HEK293 (cell line): ENCODE measurements around the gene OLIG2.
A peak's percentile ranks its signal among the peaks of the same experiment; 100 is the strongest.

Experiments
- CTCF ChIA-PET: fragments of 350-600 bp; formaldehyde crosslinking; extraction: SDS; loops from one replicate; lab custom pipeline; 2021; ENCODE audit warnings: antibody characterized with exemption; lab: Yijun Ruan, JAX
- POLR2A ChIA-PET: fragments of 300-600 bp; formaldehyde crosslinking; extraction: SDS; loops from one replicate; lab custom pipeline; 2020; ENCODE audit warnings: antibody characterized with exemption, inconsistent platforms; lab: Yijun Ruan, JAX
- H3K27ac ChIP-seq: fragments of 200-500 bp; sonication (Bioruptor generic); 2 replicates; pipeline ENCODE4 v1.5.1; 2014; ENCODE audit warnings: low read depth, low read length, control low read depth, inconsistent platforms; ENCODE audit errors: extremely low read depth
- H3K36me3 ChIP-seq, 2 experiments: fragments of 200-500 bp in 1 of 2; sonication (Bioruptor generic) in 1 of 2; 1 replicate in 1 of 2; 2 replicates in 1 of 2; pipeline ENCODE4 v1.5.1; 2014 to 2017; ENCODE audit warnings: inconsistent platforms in 2 of 2, low read length in 2 of 2; ENCODE audit not compliant: control insufficient read depth in 2 of 2, insufficient read depth in 1 of 2
- H3K4me1 ChIP-seq: fragments of 200-500 bp; sonication (Bioruptor generic); 2 replicates; pipeline ENCODE4 v1.5.1; 2014; ENCODE audit warnings: mild to moderate bottlenecking, low read length, inconsistent platforms; ENCODE audit not compliant: control insufficient read depth, insufficient read depth
- H3K4me3 ChIP-seq: 2 replicates; pipeline ENCODE4 v1.5.1; 2011; ENCODE audit warnings: low read depth, mild to moderate bottlenecking, control low read depth, low read length, moderate library complexity
- H3K9me3 ChIP-seq: fragments of 200-500 bp; sonication (Bioruptor generic); 2 replicates; pipeline ENCODE4 v1.5.1; 2014; ENCODE audit warnings: low read depth, low read length, inconsistent platforms; ENCODE audit not compliant: control insufficient read depth, insufficient read depth
- GLIS2 ChIP-seq: fragments of 450-650 bp; formaldehyde crosslinking; IDR thresholded peaks from 2 replicates; pipeline ENCODE4 v1.5.1; 2016; ENCODE audit warnings: missing biosample characterization, missing genetic modification characterization
- MZF1 ChIP-seq: fragments of 450-650 bp; formaldehyde crosslinking; IDR thresholded peaks from 2 replicates; pipeline ENCODE4 v1.5.1; 2017; ENCODE audit warnings: missing biosample characterization, missing genetic modification characterization, borderline replicate concordance
- SP2 ChIP-seq: fragments of 450-650 bp; formaldehyde crosslinking; IDR thresholded peaks from 2 replicates; pipeline ENCODE4 v1.5.1; 2016; ENCODE audit warnings: missing biosample characterization, missing genetic modification characterization
- ZBTB48 ChIP-seq: fragments of 450-650 bp; formaldehyde crosslinking; IDR thresholded peaks from 2 replicates; pipeline ENCODE4 v1.5.1; 2016; ENCODE audit warnings: missing biosample characterization, missing genetic modification characterization
- ZBTB8A ChIP-seq: fragments of 450-650 bp; formaldehyde crosslinking; IDR thresholded peaks from 2 replicates; pipeline ENCODE4 v1.5.1; 2016; ENCODE audit warnings: missing biosample characterization, missing genetic modification characterization
- ZIC2 ChIP-seq: fragments of 450-650 bp; formaldehyde crosslinking; IDR thresholded peaks from 2 replicates; pipeline ENCODE4 v1.5.1; 2016; ENCODE audit warnings: missing biosample characterization, missing genetic modification characterization
- ZNF146 ChIP-seq: fragments of 450-650 bp; formaldehyde crosslinking; IDR thresholded peaks from 2 replicates; pipeline ENCODE4 v1.5.1; 2016; ENCODE audit warnings: missing biosample characterization, missing genetic modification characterization
- ZNF174 ChIP-seq: fragments of 450-650 bp; formaldehyde crosslinking; IDR thresholded peaks from 2 replicates; pipeline ENCODE4 v1.5.0; 2017; ENCODE audit warnings: missing biosample characterization, mild to moderate bottlenecking, missing genetic modification characterization
- ZNF311 ChIP-seq: fragments of 450-650 bp; formaldehyde crosslinking; IDR thresholded peaks from 2 replicates; pipeline ENCODE4 v1.5.1; 2017; ENCODE audit warnings: missing biosample characterization, missing genetic modification characterization, borderline replicate concordance
- ZNF324 ChIP-seq: fragments of 450-650 bp; formaldehyde crosslinking; IDR thresholded peaks from 2 replicates; pipeline ENCODE4 v1.5.1; 2016; ENCODE audit warnings: missing biosample characterization, missing genetic modification characterization
- ZNF530 ChIP-seq: fragments of 450-650 bp; formaldehyde crosslinking; IDR thresholded peaks from 2 replicates; pipeline ENCODE4 v1.5.1; 2016; ENCODE audit warnings: low read depth, missing biosample characterization, missing genetic modification characterization
- ZNF600 ChIP-seq: fragments of 450-650 bp; formaldehyde crosslinking; IDR thresholded peaks from 2 replicates; pipeline ENCODE4 v1.5.1; 2016; ENCODE audit warnings: missing biosample characterization, missing genetic modification characterization
- ZNF747 ChIP-seq: fragments of 450-650 bp; formaldehyde crosslinking; IDR thresholded peaks from 2 replicates; pipeline ENCODE4 v1.5.1; 2016; ENCODE audit warnings: missing biosample characterization, missing genetic modification characterization
- ZNF791 ChIP-seq: fragments of 450-650 bp; formaldehyde crosslinking; IDR thresholded peaks from 2 replicates; pipeline ENCODE4 v1.5.1; 2016; ENCODE audit warnings: missing biosample characterization, missing genetic modification characterization
- TF ChIP-seq, protein P1 (sequence below): fragments of 450-650 bp; formaldehyde crosslinking; IDR thresholded peaks from 2 replicates; pipeline ENCODE4 v1.5.1; 2016; ENCODE audit warnings: missing biosample characterization, missing genetic modification characterization
- TF ChIP-seq, protein P2 (sequence below): fragments of 450-650 bp; formaldehyde crosslinking; IDR thresholded peaks from 2 replicates; pipeline ENCODE4 v1.5.1; 2017; ENCODE audit warnings: missing biosample characterization, mild to moderate bottlenecking, missing genetic modification characterization, moderate library complexity

Gene OLIG2

DNA sequence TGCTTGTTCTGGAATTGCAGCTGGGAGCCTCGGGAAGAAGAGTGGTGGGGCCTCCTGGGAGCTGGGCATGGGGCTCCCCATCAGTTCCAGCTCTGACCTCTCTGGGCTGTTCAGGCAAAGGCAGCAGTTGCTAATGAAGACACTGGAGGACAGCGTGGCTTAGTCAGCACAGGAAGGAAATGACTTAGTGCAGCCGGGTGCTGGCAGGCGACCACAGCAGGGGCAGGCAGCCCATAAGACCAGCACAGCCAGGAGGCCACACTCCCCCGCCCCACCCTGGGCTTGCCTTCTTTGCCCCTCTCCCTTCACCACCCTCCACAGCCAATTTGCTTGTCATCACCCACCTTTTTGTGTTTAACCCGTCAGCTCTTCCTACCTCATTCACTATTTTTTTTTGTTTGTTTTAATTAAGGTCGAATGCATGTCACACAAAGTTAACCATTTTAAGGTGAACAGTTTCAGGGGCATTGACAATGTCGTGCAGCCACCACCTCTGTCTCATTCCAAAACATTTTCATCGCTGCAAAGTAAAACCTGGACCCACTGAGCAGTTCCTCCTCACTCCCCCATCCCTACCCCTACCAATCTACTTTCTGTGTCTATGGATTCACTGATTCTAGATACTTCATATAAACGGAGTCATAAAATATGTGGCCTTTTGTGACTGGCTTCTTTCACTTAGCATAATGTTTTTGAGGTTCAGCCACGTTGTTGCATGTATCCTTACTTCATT, 10.9 kb downstream of the OLIG2 start:
- no peaks in the 10 kb centered on the region for H3K36me3 ChIP-seq
- H3K4me3 ChIP-seq, result no peak overlapping the region
- ChIA-PET POLR2A (interaction anchor here (2.7 kb wide), 1 partner anchor 11 kb away, joined by 11 read pairs; the partner anchor contains the start of gene OLIG2), CTCF (interaction anchor here (0.6 to 1.5 kb wide), 3 partner anchors 10 to 91 kb away, joined by 3 to 4 read pairs (median 4); no protein-coding TSS in a partner anchor)
- TF ChIP-seq SP2 (tag by site-specific recombination), result no peak
- no peak for TF ChIP-seq ZNF311 (tag by site-specific recombination)
- TF ChIP-seq ZIC2 (tag by site-specific recombination), result peak; percentile 90
- 0 out of 2 replicates have a peak, but pooled peaks have one; percentile 22 for TF ChIP-seq GLIS2 (tag by site-specific recombination)
- TF ChIP-seq ZNF600 (tag by site-specific recombination), result peak; percentile 23; the same call in 1 of the 2 replicates
- TF ChIP-seq ZNF530 (tag by site-specific recombination), result no peak
- no peak for TF ChIP-seq ZBTB8A
- no peak for TF ChIP-seq ZNF791 (tag by site-specific recombination)
- no peaks in the 10 kb centered on the region for H3K4me1 ChIP-seq
- no peaks in the 10 kb centered on the region for H3K9me3 ChIP-seq
- no peak overlapping the region for H3K27ac ChIP-seq

DNA sequence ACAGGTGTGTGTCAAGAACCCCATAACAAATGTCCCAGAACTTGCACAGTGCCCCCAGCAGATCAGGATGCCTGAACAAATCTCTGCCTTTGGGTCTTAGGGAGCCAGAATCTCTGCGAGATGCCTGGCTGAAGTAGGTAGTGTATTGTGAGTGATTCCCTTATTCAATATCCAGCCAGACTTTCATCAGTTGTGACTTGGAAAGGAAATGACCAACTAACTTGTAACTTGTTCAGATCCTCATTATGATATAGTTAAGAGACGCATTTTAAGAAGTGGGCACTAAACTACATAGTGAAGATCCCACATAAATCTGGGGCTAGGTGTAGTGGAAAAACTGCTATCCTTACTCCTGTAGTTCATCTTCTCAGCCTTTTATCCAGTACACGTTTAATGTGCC, 11.8 kb downstream of the OLIG2 start:
- Histone ChIP-seq H3K9me3 (no peaks in the 10 kb centered on the region), H3K4me3 (no peak overlapping the region), H3K27ac (no peak overlapping the region), H3K36me3 (no peaks in the 10 kb centered on the region), H3K4me1 (peaks cover 1% of the 10 kb centered on the region; the same call in 1 of the 2 replicates)
- ChIA-PET CTCF (interaction anchor here (0.6 to 1.5 kb wide), 6 partner anchors 12 to 411 kb away, joined by 3 to 5 read pairs (median 4); partner anchors contain the start of gene OLIG2), POLR2A (interaction anchor here (0.6 to 2.7 kb wide), 2 partner anchors 12 to 28 kb away, joined by 3 to 11 read pairs; partner anchors contain the start of gene OLIG2)
- TF ChIP-seq MZF1 (tag by site-specific recombination) (no peak), ZNF747 (no peak), ZBTB48 (tag by site-specific recombination) (peak; percentile 68; the same call in 1 of the 2 replicates), ZNF324 (tag by site-specific recombination) (no peak)

DNA sequence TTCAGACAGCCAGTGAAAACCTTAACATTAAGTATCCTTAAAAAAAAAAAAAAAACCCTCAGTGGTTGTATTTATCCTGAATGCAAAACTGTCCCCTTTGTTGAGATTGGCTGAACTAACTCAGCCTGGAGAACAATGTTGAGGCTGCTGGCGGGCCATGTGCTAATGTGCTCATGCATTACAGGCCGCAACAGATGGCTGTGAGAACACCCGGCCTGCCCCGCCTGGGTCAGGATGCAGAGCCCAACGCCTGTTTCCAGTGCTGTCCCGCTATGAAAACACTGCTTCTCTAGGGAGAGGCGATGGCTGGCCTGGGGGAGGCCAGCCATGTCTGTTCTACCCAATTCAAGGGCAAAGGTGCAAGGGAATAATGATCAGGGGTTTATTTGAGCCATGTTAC, 13.8 kb downstream of the OLIG2 start:
- POLR2A ChIA-PET, result no interaction called here
- CTCF ChIA-PET, result interaction anchor here (0.6 kb wide), 1 partner anchor 323 kb away, joined by 3 read pairs; no protein-coding TSS in a partner anchor
- no peak overlapping the region for H3K27ac ChIP-seq
- TF ChIP-seq, protein P1, sequence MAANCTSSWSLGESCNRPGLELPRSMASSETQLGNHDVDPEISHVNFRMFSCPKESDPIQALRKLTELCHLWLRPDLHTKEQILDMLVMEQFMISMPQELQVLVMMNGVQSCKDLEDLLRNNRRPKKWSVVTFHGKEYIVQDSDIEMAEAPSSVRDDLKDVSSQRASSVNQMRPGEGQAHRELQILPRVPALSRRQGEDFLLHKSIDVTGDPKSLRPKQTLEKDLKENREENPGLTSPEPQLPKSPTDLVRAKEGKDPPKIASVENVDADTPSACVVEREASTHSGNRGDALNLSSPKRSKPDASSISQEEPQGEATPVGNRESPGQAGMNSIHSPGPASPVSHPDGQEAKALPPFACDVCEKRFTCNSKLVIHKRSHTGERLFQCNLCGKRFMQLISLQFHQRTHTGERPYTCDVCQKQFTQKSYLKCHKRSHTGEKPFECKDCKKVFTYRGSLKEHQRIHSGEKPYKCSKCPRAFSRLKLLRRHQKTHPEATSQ (tag by site-specific recombination), result no peak
- TF ChIP-seq, protein P2, sequence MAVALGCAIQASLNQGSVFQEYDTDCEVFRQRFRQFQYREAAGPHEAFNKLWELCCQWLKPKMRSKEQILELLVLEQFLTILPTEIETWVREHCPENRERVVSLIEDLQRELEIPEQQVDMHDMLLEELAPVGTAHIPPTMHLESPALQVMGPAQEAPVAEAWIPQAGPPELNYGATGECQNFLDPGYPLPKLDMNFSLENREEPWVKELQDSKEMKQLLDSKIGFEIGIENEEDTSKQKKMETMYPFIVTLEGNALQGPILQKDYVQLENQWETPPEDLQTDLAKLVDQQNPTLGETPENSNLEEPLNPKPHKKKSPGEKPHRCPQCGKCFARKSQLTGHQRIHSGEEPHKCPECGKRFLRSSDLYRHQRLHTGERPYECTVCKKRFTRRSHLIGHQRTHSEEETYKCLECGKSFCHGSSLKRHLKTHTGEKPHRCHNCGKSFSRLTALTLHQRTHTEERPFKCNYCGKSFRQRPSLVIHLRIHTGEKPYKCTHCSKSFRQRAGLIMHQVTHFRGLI (tag by site-specific recombination), result peak; percentile 98
- TF ChIP-seq, all 188 proteins: peak for 1
- H3K4me1 ChIP-seq, result peaks cover 3% of the 10 kb centered on the region; the same call in 1 of the 2 replicates
- no peaks in the 10 kb centered on the region for H3K9me3 ChIP-seq
- H3K4me3 ChIP-seq, result no peak overlapping the region
- no peaks in the 10 kb centered on the region for H3K36me3 ChIP-seq

DNA sequence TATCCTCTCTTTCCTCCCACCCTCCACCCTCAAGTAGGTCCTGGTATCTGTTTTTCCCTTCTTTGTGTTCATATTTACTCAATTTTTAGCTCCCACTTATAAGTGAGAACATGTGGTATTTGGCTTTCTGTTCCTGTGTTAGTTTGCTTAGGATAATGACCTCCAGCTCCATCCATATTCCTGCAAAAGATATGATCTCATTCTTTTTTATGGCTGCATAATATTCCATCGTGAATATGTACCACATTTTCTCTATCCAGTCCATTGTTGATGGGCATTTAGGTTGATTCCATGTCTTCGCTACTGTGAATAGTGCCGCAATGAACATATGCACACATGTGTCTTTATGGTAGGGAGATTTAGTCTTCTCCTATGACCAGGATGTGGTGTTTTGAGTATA, 14.5 kb downstream of the OLIG2 start:
- ChIA-PET POLR2A (no interaction called here), CTCF (no interaction called here)
- H3K9me3 ChIP-seq, result no peaks in the 10 kb centered on the region
- TF ChIP-seq ZNF174 (tag by site-specific recombination) (no peak), ZBTB8A (no peak), ZNF146 (tag by site-specific recombination) (peak; percentile 99)
- H3K4me1 ChIP-seq, result peaks cover 3% of the 10 kb centered on the region; the same call in 1 of the 2 replicates
- H3K4me3 ChIP-seq, result no peak overlapping the region
- H3K36me3 ChIP-seq, result no peaks in the 10 kb centered on the region
- no peak overlapping the region for H3K27ac ChIP-seq
